Naive B cell (primary cell): Measurements from ENCODE around the gene CDC40. TPM values are rescaled to one million over a fixed set of nuclear protein-coding genes. Genes with fewer than 3 reads are reported as not detected.

ENCODE experiments used
- ATAC-seq, 2 donors: fragments of 150-1000 bp; cut with Tn5 transposase; 2 replicates each; pipeline ENCODE4 v1.10.0; 2021; ENCODE audit warnings: low read depth in 2 of 2, mild to moderate bottlenecking in 2 of 2, moderate library complexity in 2 of 2
- DNase-seq: peaks from one replicate; pipeline ENCODE4 v3.0.0; 2022
- H3K27ac Mint-ChIP-seq, 6 donors: one replicate each; pipeline ENCODE4 v1.8.0; 2020 to 2022; ENCODE audit warnings: mild to moderate bottlenecking in 6 of 6, mixed read lengths in 6 of 6, moderate library complexity in 5 of 6, inconsistent platforms in 2 of 6
- H3K27me3 Mint-ChIP-seq, 3 donors: one replicate each; pipeline ENCODE4 v1.8.0; 2021 to 2022; ENCODE audit warnings: mixed read lengths in 3 of 3, mild to moderate bottlenecking in 1 of 3
- H3K36me3 Mint-ChIP-seq, 2 donors: one replicate each; pipeline ENCODE4 v1.8.0; 2020 to 2022; ENCODE audit warnings: mixed read lengths in 2 of 2, inconsistent platforms in 1 of 2, mild to moderate bottlenecking in 1 of 2
- H3K4me1 Mint-ChIP-seq, 3 donors: one replicate each; pipeline ENCODE4 v1.8.0; 2020 to 2022; ENCODE audit warnings: mixed read lengths in 3 of 3, inconsistent platforms in 1 of 3, mild to moderate bottlenecking in 1 of 3, moderate library complexity in 1 of 3
- H3K4me3 Mint-ChIP-seq, 8 donors: one replicate each; pipeline ENCODE4 v1.8.0; 2020 to 2022; ENCODE audit warnings: mild to moderate bottlenecking in 8 of 8, mixed read lengths in 8 of 8, moderate library complexity in 8 of 8, inconsistent platforms in 2 of 8
- H3K9me3 Mint-ChIP-seq, 7 donors: one replicate each; pipeline ENCODE4 v1.8.0; 2020 to 2022; ENCODE audit warnings: mixed read lengths in 7 of 7, mild to moderate bottlenecking in 5 of 7, inconsistent platforms in 2 of 7, moderate library complexity in 1 of 7
- polyA plus RNA-seq, 6 donors: library from polyadenylated mRNA; unstranded; fragments of 300-500 nt; fragmentation: Illumina TruSeq; gene quantifications; one replicate each; pipeline ENCODE4 v1.2.3, GENCODE V29; 2021; ENCODE audit warnings: low read depth in 6 of 6

CDC40 gene
- polyA plus RNA-seq, 6 donors from 2014 or later: 36.8 to 56.8 (median 48.8) TPM

- H3K9me3 Mint-ChIP-seq: no peaks in the 10 kb centered on the region
- no peak overlapping the region for H3K4me3 Mint-ChIP-seq
- H3K27ac Mint-ChIP-seq: no peak overlapping the region
- H3K4me1 Mint-ChIP-seq: peaks cover 7 to 36% (median 14%) of the 10 kb centered on the region in 3 donors
- ATAC-seq (no peak), DNase-seq (no peak)
- H3K27me3 Mint-ChIP-seq: no peaks in the 10 kb centered on the region
- H3K36me3 Mint-ChIP-seq: peaks cover 0 to 8% of the 10 kb centered on the region in 2 donors
Measured at GRCh38 chr6:110183292-110183885, 3.2 kb downstream of the CDC40 start.

GRCh38 chr6:110185879-110186278 lies 5.7 kb downstream of the CDC40 start:
- H3K27ac Mint-ChIP-seq: peak overlapping the region; percentile 2 to 90 (median 52)
- peaks cover 7 to 25% (median 11%) of the 10 kb centered on the region in 3 donors for H3K4me1 Mint-ChIP-seq
- H3K4me3 Mint-ChIP-seq: peak overlapping the region in 7 of 8 donors; percentile 46 to 82 (median 52)
- H3K36me3 Mint-ChIP-seq: peaks cover 0 to 8% of the 10 kb centered on the region in 2 donors
- ATAC-seq: no peak
- no peak for DNase-seq
- H3K9me3 Mint-ChIP-seq: no peaks in the 10 kb centered on the region
- no peaks in the 10 kb centered on the region for H3K27me3 Mint-ChIP-seq

GRCh38 chr6:110188791-110189190 lies 8.6 kb downstream of the CDC40 start:
- H3K4me3 Mint-ChIP-seq: no peak overlapping the region
- ATAC-seq: no peak
- DNase-seq: no peak
- peaks cover 0 to 12% of the 10 kb centered on the region in 2 donors for H3K36me3 Mint-ChIP-seq
- no peaks in the 10 kb centered on the region for H3K27me3 Mint-ChIP-seq
- peaks cover 7 to 25% (median 11%) of the 10 kb centered on the region in 3 donors for H3K4me1 Mint-ChIP-seq
- H3K9me3 Mint-ChIP-seq: no peaks in the 10 kb centered on the region
- peak overlapping the region in 1 of 6 donors; percentile 21 for H3K27ac Mint-ChIP-seq

- no peaks in the 10 kb centered on the region for H3K9me3 Mint-ChIP-seq
- peaks cover 0 to 18% of the 10 kb centered on the region in 2 donors for H3K36me3 Mint-ChIP-seq
- ATAC-seq: no peak
- no peak overlapping the region for H3K27ac Mint-ChIP-seq
- H3K27me3 Mint-ChIP-seq: no peaks in the 10 kb centered on the region
- H3K4me3 Mint-ChIP-seq: no peak overlapping the region
- H3K4me1 Mint-ChIP-seq: peaks cover 8 to 21% (median 17%) of the 10 kb centered on the region in 3 donors
- DNase-seq: no peak
Measured at GRCh38 chr6:110190726-110191125, 10.5 kb downstream of the CDC40 start.

GRCh38 chr6:110191477-110191876 lies 11.2 kb downstream of the CDC40 start:
- ATAC-seq (no peak), DNase-seq (no peak)
- Mint-ChIP-seq H3K4me3 (no peak overlapping the region), H3K36me3 (peaks cover 0 to 14% of the 10 kb centered on the region in 2 donors), H3K27me3 (no peaks in the 10 kb centered on the region), H3K27ac (no peak overlapping the region), H3K4me1 (peaks cover 3 to 17% (median 13%) of the 10 kb centered on the region in 3 donors), H3K9me3 (no peaks in the 10 kb centered on the region)

- ATAC-seq (no peak), DNase-seq (no peak)
- no peaks in the 10 kb centered on the region for H3K9me3 Mint-ChIP-seq
- H3K4me3 Mint-ChIP-seq: no peak overlapping the region
- peaks cover 7 to 31% (median 26%) of the 10 kb centered on the region in 3 donors for H3K4me1 Mint-ChIP-seq
- peaks cover 0 to 10% of the 10 kb centered on the region in 2 donors for H3K36me3 Mint-ChIP-seq
- H3K27me3 Mint-ChIP-seq: no peaks in the 10 kb centered on the region
- peak overlapping the region in 1 of 6 donors; percentile 84 for H3K27ac Mint-ChIP-seq
Measured at GRCh38 chr6:110195639-110196038, 15.4 kb downstream of the CDC40 start.

GRCh38 chr6:110196874-110197273 lies 16.6 kb downstream of the CDC40 start:
- Mint-ChIP-seq H3K27me3 (no peaks in the 10 kb centered on the region), H3K9me3 (no peaks in the 10 kb centered on the region), H3K27ac (no peak overlapping the region), H3K4me3 (no peak overlapping the region), H3K36me3 (peaks cover 0 to 10% of the 10 kb centered on the region in 2 donors), H3K4me1 (peaks cover 11 to 42% (median 31%) of the 10 kb centered on the region in 3 donors)
- ATAC-seq: no peak
- DNase-seq: no peak

GRCh38 chr6:110198561-110198960 lies 18.3 kb downstream of the CDC40 start:
- no peak for DNase-seq
- Mint-ChIP-seq H3K27me3 (no peaks in the 10 kb centered on the region), H3K4me1 (peaks cover 15 to 56% (median 47%) of the 10 kb centered on the region in 3 donors), H3K27ac (no peak overlapping the region), H3K9me3 (no peaks in the 10 kb centered on the region), H3K4me3 (no peak overlapping the region), H3K36me3 (peaks cover 0 to 9% of the 10 kb centered on the region in 2 donors)
- no peak for ATAC-seq

GRCh38 chr6:110201151-110201884 lies 21.1 kb downstream of the CDC40 start:
- peak overlapping the region in 3 of 6 donors; percentile 12 to 86 (median 78) for H3K27ac Mint-ChIP-seq
- peaks cover 29 to 71% (median 55%) of the 10 kb centered on the region in 3 donors for H3K4me1 Mint-ChIP-seq
- H3K36me3 Mint-ChIP-seq: no peaks in the 10 kb centered on the region
- ATAC-seq (no peak), DNase-seq (no peak)
- H3K9me3 Mint-ChIP-seq: no peaks in the 10 kb centered on the region
- H3K4me3 Mint-ChIP-seq: no peak overlapping the region
- no peaks in the 10 kb centered on the region for H3K27me3 Mint-ChIP-seq

- Mint-ChIP-seq H3K4me1 (peaks cover 21 to 50% (median 43%) of the 10 kb centered on the region in 3 donors), H3K36me3 (peaks cover 13 to 16% of the 10 kb centered on the region in 2 donors), H3K9me3 (no peaks in the 10 kb centered on the region), H3K4me3 (no peak overlapping the region), H3K27ac (no peak overlapping the region), H3K27me3 (no peaks in the 10 kb centered on the region)
- no peak for DNase-seq
- no peak for ATAC-seq
Measured at GRCh38 chr6:110207652-110208051, 27.4 kb downstream of the CDC40 start.

- Mint-ChIP-seq H3K4me1 (peaks cover 9 to 36% (median 31%) of the 10 kb centered on the region in 3 donors), H3K27ac (peak overlapping the region in 3 of 6 donors; percentile 39 to 83 (median 54)), H3K27me3 (no peaks in the 10 kb centered on the region), H3K9me3 (no peaks in the 10 kb centered on the region), H3K36me3 (peaks cover 32 to 34% of the 10 kb centered on the region in 2 donors), H3K4me3 (no peak overlapping the region)
- ATAC-seq (no peak), DNase-seq (no peak)
Measured at GRCh38 chr6:110211753-110212152, 31.5 kb downstream of the CDC40 start.

GRCh38 chr6:110214338-110214737 lies 34.1 kb downstream of the CDC40 start:
- Mint-ChIP-seq H3K4me3 (no peak overlapping the region), H3K27me3 (no peaks in the 10 kb centered on the region), H3K9me3 (no peaks in the 10 kb centered on the region), H3K36me3 (peaks cover 32 to 42% of the 10 kb centered on the region in 2 donors), H3K4me1 (peaks cover 9 to 31% (median 28%) of the 10 kb centered on the region in 3 donors), H3K27ac (peak overlapping the region in 3 of 6 donors; percentile 7 to 68 (median 30))
- no peak for DNase-seq
- ATAC-seq: peak; percentile 70 to 82

- ATAC-seq: no peak
- no peaks in the 10 kb centered on the region for H3K27me3 Mint-ChIP-seq
- peaks cover 32 to 41% of the 10 kb centered on the region in 2 donors for H3K36me3 Mint-ChIP-seq
- no peak for DNase-seq
- H3K27ac Mint-ChIP-seq: peak overlapping the region in 1 of 6 donors; percentile 68
- peaks cover 9 to 27% (median 25%) of the 10 kb centered on the region in 3 donors for H3K4me1 Mint-ChIP-seq
- H3K4me3 Mint-ChIP-seq: no peak overlapping the region
- no peaks in the 10 kb centered on the region for H3K9me3 Mint-ChIP-seq
Measured at GRCh38 chr6:110216140-110216539, 35.9 kb downstream of the CDC40 start.

GRCh38 chr6:110217266-110217665 lies 37.0 kb downstream of the CDC40 start:
- Mint-ChIP-seq H3K9me3 (no peaks in the 10 kb centered on the region), H3K27me3 (no peaks in the 10 kb centered on the region), H3K36me3 (peaks cover 29 to 36% of the 10 kb centered on the region in 2 donors), H3K4me1 (peaks cover 9 to 23% (median 20%) of the 10 kb centered on the region in 3 donors), H3K27ac (no peak overlapping the region), H3K4me3 (no peak overlapping the region)
- ATAC-seq (no peak), DNase-seq (no peak)
